CD4-positive, alpha-beta T cell treated with Interleukin-6 at 100 ng/mL for 8 hours (primary cell): ENCODE data around the gene DPF3.

Source experiments
- DNase-seq: peaks from one replicate; pipeline ENCODE4 v3.0.0-alpha.2; 2020; ENCODE audit warnings: mixed read lengths, low spot score

The DPF3 gene

GRCh38 chr14:72800848-72801370, 93.0 kb downstream of the DPF3 start:
- no peak for DNase-seq

- DNase-seq: no peak
Observed at GRCh38 chr14:72800296-72800695, 93.6 kb downstream of the DPF3 start.

DNA sequence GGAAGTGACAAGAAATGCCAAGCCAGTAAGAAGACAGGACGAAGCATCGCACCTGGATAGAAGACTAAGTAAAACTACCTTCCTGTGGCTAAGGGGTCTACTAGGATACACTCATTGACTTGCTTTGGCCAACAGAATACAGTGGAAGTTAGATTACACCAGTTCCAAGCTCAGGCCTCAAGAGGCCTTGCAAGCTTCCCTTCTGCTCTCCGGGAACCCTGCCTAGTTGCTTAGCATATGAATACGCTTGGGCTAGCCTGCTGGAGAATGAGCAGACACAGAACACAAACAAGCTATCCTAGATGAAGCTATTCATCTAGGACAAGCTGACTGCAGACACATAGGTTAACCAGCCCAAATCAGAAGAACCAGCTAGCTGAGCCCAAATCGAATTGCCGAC, 97.0 kb downstream of the DPF3 start:
- no peak for DNase-seq

DNA sequence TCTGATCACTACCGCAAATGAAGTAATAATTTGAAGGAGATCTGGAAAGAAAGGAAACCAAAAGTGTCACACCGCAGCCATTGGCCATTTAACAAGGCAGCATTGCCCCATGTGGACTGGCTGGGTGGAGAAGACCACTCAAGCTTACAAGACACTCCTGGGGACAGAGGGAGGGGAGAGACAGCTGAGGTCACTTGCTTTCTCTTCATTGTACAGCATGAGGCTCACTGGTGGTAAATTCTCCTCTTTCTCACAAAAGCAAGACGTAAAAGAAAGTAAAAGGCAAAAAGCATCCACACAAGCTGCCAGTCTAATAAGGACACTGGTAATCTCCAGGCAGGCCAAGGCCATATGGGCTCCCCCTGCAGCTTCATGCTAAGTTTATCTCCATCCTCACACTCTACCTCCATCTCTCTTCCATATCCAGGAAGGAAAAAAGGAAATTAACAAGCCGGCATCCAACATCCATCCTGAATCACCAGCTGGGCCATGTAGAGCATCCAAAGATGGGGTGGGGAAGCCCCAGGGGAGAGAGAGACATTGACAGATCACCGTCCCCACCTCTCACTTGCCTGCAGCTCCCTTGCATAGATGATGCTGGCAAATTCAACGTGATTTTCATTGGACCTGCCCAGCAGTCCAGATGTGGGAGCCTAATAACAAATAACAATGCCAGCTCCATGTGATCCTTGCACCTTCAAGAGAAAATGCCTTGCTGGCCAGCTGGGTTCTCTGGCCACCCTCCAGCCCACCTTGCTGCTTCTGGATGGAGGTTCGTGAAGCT, 100.6 kb downstream of the DPF3 start:
- DNase-seq: no peak

- DNase-seq: no peak
Observed at GRCh38 chr14:72792051-72792788, 101.7 kb downstream of the DPF3 start.

DNA sequence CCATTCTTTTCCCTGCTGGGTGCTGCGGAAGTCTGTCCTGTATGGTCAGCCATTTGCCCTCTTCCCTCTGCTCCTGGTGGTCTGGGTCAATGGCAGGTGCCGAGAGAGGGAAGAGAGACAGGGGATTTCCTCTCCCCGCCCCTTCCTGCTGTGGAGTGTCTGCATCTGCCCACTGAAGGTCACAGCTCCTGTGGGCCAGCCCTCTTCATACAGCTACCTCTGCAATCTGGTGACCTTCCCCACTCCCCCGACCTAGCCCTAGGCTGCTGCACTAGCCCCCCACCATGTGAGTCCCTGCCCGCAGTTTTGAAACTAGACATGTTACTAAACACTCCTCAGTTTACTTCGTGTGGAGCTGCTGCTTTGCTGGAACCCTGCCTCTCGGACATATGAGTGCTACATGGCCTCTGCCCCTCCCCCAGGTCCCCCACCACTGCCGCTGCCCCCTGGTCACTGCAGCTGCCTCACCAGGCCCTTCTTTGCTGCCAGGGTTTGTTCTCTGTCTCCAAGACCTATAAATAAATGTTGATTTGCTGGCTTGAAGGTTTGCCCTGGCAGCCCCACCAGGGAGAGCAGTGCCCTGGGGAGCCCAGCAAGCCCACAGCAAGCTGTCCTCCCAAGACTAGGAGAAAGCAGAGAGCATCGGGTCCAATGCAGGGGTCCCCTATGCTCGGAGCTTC, 102.9 kb downstream of the DPF3 start:
- DNase-seq: no peak

GRCh38 chr14:72788972-72789728, 104.8 kb downstream of the DPF3 start:
- no peak for DNase-seq

DNA sequence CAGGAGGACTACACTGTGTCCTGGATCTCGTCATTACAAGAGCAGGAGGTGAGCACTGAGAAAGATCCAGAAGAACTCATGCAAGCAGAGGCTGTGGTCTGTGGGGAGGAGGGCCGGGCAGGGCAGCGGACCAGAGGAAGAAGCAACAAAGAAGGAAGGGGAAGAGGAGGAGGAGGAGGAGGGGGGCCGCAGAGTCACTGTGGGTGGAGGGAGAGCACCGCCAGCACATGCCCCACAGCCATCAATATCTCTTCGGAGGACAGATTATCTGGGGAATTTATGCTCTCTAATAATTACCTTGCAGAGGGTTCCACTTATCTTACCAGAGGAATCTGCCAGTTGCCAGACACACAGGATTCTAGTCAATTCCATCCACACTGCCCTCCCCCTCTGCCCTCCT, 105.6 kb downstream of the DPF3 start:
- DNase-seq: no peak

DNA sequence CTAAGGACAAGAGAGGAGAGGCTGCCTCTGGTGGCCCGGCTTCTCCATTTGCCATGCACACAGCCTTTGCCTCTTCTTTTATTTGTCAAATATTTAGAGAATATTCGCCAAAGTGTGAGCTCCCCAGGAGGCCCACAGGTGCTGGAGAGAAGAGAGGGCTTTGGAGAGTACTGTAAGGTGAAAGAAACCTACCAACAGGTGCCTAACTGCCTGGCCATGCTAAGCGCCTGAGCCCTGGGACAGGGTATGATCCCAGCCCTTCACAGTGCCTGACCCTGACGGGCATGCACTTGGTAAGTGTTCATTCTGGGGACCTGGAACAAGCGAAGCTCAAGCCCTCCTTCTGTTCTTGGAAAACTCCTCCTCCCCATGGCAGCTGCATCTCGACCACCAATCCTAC, 106.1 kb downstream of the DPF3 start:
- DNase-seq: no peak

DNA sequence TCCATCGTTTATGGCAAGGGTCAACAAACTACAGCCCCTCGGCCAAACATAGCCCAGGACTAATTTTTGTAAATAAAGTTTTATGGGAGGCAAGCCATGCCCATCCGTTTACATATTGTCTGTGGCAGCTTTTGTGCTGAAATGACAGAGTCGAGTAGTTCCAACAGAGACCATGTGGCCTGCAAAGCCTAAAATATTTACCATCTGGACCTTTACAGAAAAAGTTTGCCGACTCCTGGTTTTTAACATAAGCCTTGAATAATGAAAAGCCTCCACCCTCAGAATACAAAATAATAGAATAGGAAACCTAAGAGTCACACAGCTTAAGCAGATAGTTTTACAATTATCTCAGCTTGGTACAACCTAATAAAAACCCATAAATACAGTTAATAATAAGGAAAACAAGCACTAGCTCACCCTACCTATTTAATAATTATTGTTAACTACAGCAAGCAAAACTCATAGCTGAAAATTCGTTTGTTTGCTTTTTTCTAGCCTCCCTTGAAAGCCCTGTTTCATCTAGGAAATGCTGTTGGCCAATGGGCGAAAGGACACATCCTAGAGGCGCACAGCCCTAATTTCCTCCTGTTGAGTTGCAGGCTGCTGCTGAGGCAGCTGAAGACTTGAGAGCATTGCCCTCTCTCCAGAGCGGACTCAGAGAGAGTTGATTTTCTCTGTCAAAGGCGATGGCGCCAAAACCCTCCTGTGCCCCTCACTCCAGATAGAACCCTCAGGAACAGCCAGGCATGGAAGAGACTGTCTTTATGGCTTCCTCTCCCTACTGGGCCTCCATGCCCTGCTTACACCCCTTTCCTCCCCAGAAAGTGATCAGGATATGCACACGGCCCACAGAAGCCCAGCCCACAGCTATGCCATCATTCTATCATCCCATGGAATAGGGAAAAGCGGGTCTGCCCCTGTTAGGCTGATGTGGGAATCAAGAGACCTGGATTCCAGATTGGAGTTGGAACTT, 107.2 kb downstream of the DPF3 start:
- no peak for DNase-seq

DNA sequence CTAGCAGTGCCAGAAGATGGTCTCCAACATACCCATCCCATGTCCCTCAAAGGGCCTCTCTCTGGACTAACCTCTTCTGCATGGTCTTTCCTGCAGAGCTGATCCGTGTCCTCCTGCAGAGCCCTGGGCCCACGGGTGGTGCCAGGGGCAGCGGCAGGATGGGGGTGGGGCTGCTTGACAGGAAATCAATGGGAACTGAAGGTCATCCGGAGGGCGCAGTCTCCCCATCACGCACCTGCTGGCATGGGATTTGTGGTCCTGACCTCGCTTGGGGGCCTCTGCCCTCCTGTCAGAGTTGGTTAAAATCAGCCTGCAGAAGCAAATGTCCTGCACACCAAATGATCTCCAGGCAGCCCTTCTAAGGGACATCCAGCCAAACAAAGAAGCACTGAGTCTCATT, 110.2 kb downstream of the DPF3 start:
- DNase-seq: no peak

DNA sequence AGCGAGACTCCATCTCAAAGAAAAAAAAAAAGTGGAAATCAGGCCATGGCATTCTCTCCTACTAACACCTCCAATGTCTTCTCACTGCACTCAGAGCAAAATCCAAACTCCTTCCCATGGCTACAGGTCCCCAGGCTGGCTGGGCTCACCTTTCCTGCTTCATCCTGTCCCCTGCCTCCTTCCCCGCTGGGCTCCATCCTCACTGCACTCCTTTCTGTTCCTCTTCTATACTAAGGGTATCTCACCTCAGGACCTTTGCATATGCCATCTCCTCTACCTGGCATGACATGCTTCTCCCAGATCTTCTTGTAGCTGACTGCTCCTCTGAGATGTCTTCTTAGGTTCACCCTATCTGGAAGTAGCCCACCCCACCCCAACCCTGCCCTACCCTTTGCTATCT, 111.1 kb downstream of the DPF3 start:
- DNase-seq: no peak

GRCh38 chr14:72781561-72782508, 112.1 kb downstream of the DPF3 start:
- no peak for DNase-seq

GRCh38 chr14:72780751-72781150, 113.2 kb downstream of the DPF3 start:
- no peak for DNase-seq

GRCh38 chr14:72779679-72780078, 114.2 kb downstream of the DPF3 start:
- no peak for DNase-seq

- no peak for DNase-seq
Observed at GRCh38 chr14:72777636-72778035, 116.3 kb downstream of the DPF3 start.

DNA sequence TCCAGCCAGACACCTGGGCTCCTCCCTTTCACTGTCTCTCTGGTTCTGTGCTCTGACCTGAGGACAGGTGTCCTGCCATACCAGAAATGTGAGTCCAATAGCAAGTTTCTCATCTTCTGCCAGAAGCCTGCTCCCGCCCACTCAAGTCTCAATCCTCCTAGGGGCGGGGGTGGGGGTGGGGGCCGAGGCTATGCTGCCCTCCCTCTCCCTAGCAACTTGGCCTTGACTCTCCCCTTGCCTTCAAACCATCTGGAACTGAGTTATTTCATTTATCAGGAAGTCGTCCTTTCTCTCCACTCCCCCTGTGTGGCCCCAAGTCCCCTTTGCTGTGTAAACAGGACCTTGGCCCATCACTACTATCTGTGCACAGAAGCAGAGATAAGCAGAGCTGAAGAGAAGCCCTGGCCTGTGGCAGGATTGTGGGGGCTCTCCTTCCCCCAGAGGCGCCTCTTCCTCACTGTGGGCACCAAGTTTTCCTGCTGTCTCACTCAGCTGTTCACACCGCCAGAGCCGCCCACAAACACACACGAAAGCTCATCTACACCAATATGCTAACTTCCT, 117.1 kb downstream of the DPF3 start:
- DNase-seq: no peak

DNA sequence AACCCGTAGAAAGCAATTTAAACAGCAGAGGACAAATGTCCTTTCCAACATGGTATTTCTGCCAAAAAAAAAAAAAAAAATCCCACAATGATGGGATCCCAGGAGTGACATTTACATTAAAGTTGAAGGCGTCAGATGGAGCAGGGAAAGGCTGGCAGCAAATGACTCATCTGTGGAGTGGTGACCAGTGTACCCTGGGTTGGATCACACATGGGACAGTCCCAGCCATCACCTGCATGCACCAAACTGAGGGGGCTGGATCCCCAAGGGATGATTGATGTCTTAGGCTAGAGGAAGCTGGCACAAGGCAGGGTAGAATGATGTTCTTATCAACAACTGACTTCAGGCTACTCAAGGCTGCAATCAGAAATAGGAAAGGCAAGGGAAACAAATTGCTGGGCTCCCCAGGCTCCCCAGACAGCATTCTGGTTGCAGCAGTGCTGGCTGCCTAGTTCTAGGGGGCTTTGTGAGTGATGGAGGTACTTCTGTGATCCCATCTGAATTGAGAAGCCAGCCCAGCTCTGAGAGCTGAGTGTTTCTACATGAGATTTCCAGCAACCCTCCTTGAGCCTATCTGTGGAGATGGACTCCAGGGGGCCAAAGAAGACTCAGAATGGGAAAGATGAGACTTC, 117.9 kb downstream of the DPF3 start:
- no peak for DNase-seq
